Measurements from ENCODE around the gene SND1.
"Not testable (repeated sequence)": the region's sequence is repeated elsewhere in the genome, so short reads cannot be mapped to it uniquely, and the experiment has no call there.

The SND1 gene

DNA sequence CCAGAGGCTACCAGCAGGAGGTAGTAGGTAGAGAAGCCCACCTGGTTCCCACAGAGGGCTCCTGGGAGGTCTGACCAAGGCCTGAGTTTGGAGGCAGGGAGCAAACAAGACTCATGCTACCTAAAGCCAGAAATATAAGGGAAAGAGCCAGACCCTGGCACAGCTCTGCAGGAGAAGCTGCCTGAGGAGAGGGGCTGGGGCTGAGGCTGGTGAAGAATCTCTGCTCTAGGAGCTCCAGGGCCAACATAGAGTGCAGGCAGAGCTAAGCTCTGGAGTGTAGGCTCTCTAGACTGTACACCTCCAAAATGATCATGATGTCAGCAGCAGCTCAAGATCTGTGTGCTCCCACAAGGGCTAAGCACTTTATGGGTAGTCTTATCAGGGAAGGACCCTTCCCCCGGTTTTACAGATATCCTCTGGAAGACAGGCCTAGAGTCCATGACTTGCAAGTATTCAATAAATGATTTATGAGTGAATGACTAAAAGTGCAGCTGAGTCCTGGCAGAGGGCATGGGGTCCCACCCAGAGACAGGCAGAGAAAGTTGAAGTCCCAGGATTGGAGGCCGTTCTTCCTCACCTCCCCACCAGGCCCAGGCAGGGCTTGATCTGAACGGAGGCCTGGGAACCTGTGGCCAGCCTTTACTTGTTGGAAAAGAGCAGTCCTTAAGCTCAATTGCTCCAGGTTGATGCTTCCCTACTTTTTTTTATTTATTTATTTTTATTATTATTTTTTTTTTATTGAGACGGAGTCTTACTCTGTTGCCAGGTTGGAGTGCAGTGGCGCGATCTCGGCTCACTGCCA lies 450.7 kb downstream of the SND1 start:
- DNase-seq (ENCODE audit: low read depth), result no peak

DNA sequence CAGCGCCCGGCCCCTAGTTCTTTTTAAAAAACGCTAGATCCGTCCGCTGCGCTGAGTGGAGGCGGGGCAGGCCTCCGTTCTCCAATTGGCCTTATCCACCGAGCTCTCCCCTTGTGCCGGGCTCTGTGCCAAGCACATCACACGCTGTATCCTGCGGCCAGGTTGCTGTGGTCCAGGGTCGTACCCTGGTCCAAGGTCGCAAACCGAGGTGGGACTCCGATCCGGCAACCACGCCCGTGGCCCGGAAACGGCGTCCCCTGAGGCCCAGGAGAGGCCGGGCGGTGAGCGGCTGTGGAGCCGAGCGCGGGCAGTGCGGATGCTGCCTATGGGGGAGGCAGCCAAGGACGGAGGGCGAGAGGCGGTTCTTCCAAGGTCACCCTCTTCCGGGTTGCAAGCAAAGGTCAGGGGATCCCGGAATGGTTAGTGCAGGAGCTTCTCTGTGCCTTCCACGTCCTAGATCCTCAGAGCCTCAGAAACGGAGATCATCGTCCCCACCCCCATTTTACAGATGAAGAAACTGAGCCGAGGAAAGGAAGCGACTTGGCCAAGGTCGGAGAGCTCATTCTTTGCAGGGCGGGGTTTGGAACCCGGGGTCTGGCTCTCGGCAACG lies 451.6 kb downstream of the SND1 start:
- DNase-seq (ENCODE audit: low read depth), result no peak

DNA sequence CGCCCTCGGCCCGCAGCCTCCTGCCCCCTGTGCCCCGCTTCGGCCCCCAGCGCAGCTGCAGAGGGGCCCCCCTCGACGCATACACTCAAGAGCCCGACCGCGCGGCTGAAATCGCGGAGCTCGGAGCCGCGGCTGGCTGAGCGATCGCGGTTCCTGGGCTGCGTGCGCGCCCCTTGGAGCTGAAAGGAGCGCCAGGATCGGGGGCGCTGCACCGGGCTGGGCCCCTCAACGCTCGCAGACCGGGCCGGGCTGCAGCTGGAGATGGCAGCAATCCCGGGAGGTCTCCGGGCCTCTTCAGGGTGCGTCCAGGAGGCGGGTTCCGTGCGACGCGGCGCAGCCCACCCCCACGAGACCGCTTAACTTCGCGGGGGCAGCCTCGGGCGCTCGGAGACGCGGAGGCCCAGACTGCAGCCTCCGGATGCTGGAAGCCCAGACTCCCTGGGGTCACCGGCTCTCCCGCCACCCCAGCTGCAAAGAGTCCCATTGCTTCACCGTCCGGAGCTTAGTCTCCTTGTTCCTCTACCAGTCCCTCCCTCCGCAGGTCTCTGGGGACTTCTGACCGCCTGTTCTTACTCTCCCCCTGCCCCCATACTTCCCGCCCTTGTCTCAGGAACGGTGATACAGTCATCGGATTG lies 452.2 kb downstream of the SND1 start:
- no peak for DNase-seq (ENCODE audit: low read depth)

DNA sequence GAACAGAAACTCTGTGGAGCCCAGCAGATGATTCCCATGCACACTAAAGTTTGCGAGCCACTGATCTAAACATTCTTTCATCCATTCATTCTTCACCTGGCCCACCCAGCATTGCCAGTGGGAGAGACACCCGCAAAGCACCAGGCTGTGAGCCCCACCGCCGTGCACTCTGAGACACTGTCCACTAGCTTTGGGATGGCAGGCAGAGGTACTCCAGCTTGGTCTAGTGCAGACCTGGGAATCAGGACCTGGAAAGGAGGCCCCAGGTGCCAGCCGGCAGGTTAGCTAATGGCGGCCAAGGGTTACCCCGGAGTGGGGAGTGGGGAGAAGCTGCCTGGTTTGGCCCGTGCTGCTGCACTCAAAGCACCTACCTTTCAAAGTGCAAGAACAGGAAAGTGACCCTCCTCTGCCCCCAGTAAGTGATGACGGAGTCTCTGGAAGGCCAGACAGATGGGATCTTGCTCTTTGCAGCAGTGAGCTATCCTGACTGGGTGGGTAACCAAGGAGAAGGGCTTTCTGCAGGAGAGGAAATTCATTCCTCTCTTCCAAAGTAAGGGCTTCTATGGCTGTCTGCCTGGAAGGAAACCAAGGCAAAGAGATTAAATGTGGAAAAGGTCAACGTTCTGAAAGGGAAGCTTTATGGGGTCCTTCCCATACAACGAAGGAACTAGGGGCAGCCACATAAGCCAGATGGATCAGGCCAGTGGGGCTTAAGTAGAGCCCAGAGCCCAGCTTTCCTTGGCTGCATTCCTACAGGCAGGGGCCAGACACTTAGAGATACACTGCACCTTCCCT lies 453.4 kb downstream of the SND1 start:
- DNase-seq (ENCODE audit: low read depth), result no peak

DNA sequence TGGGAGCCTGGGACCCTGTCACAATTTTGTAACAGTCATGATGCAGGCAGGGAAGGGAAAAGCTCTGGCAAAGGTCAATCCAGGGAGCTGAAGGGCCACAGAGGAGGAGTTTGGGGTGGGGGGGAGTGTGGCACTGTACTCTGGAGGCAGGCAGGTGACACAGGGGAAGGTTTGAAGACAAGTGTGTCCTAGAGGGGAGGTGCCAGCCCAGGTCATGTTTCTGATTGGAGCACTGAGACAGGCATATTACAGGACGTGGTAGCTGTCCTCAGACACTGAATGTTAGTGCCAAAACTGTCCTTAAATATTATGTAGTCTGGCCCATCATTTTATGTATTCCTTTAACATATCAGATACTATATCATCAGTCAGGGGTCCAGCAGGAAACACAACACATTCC lies 454.8 kb downstream of the SND1 start:
- no peak for DNase-seq (ENCODE audit: low read depth)

DNA sequence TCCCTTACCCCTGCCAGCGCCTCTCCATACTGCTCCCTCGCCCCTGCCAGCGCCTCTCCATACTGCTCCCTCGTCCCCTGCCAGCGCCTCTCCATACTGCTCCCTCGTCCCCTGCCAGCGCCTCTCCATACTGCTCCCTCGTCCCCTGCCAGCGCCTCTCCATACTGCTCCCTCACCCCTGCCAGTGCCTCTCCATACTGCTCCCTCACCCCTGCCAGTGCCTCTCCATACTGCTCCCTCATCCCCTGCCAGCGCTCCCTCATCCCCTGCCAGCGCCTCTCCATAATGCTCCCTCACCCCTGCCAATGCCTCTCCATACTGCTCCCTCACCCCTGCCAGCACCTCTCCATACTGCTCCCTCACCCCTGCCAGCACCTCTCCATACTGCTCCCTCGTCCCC lies 455.5 kb downstream of the SND1 start:
- not testable (repeated sequence) for DNase-seq (ENCODE audit: low read depth)

DNA sequence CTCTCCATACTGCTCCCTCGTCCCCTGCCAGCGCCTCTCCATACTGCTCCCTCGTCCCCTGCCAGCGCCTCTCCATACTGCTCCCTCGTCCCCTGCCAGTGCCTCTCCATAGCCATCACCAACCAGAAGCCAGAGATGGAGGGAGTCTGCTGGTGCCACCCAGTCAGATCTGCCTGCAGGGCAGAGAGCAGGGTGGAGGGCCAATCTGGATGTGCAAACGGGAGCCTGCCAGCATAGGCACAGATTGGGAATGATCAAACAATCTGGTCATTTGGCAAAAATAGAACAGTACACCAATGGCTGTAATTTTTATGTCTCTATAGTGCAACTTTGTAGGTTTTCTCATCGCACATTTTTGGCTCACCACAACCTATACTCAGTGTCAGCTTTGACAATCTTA lies 456.1 kb downstream of the SND1 start:
- DNase-seq (ENCODE audit: low read depth), result no peak

DNA sequence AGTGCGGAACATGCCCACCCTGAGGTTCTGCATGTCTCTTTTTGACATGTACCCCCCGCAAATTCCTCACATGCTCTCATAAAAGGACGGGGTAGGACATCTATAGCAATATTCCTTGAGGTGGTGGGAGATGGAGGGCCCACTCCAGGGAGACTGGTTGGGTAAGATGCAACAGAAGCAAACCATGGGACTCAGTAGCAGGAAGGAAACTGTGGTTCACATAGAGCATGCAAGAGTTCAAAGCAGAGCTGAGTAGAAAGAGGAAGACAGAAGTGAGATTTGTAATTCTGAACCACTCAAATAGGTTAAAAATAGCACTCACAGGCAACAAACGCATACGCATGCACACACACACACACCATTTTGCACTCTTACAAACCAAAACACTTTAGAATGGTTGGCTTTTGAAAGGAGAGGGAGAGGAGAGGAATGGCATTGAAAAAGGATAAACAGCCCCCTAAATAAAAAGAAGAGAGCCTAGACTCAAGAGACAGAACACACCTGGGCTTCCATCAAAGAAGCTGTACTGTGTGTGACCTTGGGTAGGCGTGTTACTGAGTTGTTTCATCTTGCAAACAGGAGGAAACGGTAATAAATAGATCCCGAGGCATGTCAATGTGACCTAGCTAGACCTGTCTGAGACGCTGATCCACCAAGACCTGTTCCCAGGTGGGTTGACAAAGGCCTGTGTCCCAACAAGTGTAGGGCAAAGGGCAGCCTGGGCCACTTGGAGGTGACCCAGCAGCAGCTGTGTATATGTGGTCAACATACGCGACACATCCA lies 456.8 kb downstream of the SND1 start:
- DNase-seq (ENCODE audit: low read depth), result no peak

DNA sequence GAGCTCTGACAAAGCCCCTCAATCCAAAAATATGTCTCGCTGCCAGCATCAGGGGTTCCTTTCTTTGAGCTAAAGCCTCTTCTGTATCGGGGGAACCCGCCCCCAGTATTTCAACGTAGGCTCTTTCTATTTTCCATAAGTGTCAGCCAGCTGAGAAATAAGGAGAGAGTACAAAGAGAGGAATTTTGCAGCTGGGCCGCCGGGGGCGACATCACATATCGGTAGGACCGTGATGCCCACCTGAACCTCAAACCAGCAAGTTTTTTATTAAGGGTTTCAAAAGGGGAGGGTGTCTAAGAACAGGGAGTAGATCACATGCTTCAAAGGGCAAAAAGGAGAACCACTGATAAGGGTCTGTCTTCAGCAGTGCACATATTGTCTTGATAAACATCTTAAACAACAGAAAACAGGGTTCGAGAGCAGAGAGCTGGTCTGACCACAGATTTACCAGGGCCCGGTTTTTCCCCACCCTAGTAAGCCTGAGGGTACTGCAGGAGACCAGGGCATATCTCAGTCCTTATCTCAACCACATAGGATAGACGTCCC lies 457.5 kb downstream of the SND1 start:
- not testable (repeated sequence) for DNase-seq (ENCODE audit: low read depth)

DNA sequence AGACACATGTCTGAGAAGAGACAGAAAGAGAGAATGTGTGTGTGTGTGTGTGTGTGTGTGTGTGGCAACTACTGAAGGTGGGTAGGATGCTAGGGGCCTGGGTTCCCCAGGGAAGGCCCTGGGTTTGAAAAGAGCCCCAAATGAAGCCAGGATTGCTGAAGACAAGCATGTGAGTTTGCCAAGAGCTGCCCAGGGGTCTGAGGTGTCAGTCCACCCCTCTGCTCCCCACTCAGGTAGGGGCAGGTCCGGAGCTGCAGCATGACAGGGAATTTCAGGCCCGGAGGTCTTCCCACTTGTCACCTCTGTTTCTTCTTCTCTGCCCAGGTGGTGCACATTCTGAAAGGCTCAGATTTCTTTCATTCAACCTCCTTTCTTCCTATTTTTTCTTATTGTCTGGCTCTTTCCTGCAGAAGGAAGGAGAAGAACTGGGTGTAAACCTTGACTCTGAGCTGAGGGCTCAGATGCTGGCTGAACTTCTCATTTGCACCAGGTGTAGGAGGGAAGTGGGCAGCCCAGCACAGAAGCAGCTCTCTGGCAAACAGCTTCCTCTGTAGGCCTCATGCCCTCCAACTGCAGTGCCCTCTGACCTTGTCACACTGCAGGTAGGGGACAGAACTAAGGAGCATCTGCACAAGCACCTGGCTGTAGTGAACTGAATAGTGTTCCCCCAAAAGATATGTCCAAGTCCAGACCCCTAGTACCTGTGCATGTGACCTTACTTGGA lies 458.8 kb downstream of the SND1 start:
- no peak for DNase-seq (ENCODE audit: low read depth)

DNA sequence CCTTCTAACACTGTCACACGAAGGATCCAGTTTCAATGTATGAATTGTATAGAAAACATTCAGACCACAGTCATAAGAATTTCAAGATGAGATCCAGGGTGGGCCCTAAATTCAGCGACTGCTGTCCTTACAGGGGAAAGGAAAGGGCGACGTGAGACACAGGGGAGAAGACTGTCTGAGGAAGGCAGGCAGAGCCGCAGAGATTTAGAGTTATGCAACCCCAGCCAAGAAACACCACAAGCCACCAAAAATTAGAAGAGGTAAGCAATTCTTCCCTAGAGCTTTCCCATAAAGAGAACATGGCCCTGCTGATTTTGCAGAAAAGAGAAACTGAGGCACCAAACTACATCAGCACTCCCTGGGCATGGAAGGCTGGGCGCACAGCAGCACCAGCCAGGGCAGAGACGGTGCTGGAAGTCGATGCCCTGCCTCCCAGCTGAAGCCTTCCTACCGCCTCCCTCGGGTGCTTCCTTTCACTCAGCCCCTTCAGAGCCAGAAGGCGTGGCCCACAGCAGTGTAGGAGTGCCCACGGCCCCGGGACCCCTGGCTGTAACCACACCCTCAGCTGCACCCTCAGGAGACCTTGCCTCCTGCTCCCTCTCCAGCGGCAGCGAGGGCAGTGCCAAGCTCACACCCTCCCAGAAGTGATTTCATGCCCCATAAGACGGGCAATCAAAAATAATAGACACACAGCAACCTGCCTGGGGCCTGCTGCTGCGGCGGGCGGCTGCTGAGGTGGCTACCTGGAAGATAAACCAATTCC lies 460.2 kb downstream of the SND1 start:
- DNase-seq (ENCODE audit: low read depth), result no peak

DNA sequence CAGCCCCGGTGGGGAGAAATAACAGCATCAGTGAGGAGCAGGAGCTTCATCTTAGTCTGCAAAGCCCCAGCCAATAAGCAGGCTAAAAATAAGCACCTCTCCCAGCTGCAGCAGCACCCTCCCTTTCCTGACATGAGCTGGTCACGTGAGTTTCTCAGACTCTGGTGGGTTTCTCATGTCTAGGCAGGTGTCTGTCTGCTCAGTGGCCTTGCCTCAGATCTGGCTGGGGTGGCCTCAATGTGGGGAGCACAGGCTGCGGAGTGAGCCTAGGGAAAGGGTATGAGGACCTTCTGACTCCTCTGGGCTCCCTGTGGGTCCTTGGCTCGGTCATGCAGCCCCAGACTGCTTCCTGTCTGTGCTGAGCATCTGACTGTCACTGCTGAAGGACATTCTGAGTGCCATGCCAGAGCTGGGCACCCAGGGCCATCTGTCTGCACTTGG lies 460.8 kb downstream of the SND1 start:
- no peak for DNase-seq (ENCODE audit: low read depth)

DNA sequence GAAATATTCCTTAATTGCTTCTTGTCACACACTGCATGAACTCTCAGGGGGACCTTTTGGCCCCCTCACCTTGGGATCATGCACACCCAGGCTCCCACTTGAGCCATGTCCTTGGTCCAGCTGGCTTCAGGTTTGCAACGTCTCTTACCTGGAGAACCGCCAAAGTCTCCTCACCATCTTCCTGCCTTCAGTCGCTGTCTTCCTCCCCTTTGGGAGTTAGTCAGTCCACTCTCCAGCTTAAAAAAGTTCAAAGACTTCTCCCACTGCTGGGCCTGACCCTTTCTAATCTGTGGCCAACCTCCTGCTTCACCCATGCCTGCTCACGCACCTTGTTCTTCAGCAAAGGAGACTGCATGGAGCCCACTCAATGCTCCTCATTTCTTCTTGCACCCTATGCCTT lies 461.8 kb downstream of the SND1 start:
- DNase-seq (ENCODE audit: low read depth), result no peak

DNA sequence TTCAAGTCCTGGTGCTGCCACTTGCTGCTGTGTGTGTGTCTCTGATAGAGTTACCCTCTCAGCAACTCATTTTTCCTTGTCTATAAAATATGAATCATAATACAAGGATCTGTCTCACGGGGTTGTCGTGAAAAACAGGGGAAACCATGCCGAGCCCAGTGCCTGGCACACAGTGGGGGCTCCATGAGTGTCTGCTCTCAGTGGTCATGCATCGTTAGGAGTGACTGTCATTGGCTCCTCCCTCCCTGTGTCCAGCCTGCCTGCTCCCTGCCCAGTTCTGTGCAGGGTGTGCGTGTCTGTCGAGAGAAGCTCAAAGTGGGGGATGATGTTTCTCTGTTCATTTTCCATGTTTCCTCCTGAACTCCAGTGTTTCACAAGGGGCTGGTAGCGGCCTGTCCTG lies 462.8 kb downstream of the SND1 start:
- DNase-seq (ENCODE audit: low read depth), result no peak

DNA sequence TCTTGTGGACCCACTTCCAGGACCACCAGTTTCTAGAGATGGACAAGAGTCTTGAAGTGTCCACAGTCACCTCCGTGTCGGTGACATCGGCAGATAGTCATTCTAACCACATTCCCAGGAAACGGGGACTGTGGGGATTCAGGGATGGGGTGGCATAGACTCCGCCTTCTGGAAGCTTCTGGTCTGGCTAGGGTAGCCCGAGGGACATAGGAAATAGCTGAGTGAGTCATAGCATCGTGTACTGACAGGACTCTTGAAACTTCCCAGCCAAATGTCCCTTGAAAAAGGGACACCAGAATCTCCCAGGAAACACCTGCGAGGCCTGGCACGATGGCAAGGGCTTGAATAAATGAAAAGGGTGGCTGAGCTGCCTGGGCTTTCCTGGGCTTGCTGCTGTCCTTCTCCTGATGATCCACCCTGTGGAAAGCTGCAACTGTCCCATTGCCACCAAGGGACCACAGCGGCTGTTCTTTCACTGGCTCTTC lies 463.4 kb downstream of the SND1 start:
- no peak for DNase-seq (ENCODE audit: low read depth)

DNA sequence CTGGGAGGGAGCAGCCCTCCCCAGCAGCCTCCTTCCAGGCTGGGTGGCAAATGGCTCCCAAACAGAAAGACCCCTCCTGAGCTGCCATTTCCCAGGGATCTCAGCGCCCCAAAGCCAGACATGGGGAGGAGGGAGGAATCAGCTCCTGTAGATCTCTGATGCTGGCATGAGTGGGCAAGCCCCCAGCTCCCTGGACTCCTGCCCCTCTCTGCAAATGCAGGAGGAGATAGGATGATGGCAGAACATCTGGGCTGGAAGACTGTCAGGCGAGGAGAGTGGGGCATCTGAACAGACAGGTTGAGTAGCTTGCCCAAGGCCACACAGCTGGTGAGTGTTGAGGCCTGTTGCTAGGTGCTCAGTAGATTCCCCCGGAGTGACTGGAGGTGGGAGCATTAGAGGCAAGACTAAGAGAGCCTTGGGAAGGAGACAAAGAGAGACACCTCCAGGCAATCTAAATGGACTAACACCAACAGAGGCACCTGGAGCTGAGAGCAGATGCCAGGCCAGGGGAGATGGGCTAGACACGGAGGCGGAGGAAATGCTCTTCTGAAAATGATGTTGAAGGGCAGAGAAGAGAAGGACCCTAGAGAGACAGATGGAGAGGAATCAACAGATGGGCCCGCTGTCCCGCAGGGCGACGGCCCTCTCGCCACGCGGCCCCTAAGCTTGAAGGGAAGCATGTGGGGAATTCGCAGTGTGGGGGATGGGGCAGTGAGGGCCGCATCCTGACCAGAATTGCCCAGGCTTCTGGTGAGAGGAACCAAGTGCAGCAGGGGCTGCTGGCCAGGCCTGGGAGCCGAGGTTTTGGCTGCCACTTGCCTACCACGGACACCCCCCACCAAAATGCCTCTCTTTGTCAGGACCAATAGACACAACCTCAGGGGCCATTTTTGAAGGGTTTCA lies 464.1 kb downstream of the SND1 start:
- DNase-seq (ENCODE audit: low read depth), result no peak

DNA sequence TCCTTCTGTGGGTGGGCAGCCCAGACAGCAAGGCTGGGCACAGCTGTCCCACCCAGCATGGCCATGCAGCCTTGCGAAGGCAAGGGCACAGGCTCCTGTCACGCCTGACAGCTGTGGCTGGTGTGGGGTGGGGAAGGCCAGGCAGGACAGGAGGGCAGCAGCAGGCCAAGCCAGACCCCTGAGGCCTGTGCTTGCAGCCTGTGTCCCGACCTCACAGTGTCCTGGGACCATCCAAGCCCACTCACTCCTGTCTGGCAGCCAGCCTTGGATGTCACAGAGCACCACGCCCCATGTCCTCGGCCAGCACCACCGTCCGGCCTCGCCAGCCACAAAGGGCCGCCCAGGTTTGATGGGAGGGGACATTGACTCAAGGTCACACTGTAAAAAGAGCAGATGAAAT lies 464.7 kb downstream of the SND1 start:
- no peak for DNase-seq (ENCODE audit: low read depth)

DNA sequence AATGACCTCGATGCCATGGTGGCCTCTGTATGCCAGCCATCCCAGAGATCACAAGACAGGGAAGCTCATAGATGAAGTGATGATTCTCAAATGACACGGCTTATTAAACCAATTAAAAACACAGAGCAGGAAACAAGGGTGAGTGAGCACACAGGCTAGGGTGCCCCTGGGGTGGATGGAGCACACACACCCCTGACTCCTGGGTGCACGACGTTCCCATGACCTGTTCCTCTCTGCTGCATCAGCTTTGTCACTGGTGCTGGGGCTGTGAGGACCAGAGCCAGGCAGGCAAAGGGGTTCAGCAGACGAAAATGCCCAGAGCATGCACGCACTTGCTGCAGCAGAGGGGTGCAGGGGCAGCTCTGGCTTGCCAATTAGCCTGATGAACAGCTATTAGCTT lies 465.7 kb downstream of the SND1 start:
- no peak for DNase-seq (ENCODE audit: low read depth)

DNA sequence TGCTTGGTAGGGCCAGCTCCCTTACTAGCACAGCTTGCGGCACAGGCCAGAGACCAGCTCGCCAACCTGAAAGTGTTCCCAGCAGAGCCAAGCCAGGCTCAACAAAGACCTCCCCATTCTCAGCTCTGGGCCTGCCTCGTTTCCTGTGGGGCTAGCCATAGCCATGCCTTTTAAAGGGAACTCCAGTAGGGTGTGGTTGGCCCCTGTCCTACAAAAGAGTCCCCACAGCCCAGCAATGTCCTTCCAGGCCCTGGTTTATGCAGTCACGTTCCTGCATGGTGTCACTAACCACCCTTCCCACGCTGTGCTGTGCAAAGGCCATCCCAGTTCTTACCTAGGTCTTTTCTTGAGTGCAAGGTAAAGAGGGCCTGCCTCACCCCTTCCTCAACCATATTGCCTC lies 467.0 kb downstream of the SND1 start:
- no peak for DNase-seq (ENCODE audit: low read depth)

Data from activated T-cell treated with anti-CD3 and anti-CD28 coated beads for 48 hours (primary cell).